RPMI7951 (cell line): ENCODE data around the gene TNS1. TPM values are rescaled to one million over a fixed set of nuclear protein-coding genes. Genes with fewer than 3 reads are reported as not detected.

Experiments
- DNase-seq: peaks from one replicate; pipeline ENCODE4 v3.0.0-alpha.2; 2012; ENCODE audit warnings: low read depth
- total RNA-seq: library from RNA; depleted of rRNA; stranded (reverse); fragments of >200 nt; shearing (Covaris generic); gene quantifications from 2 replicates; pipeline ENCODE4 v1.2.3, GENCODE V29; 2014

Gene TNS1
- total RNA-seq, 1 experiment from 2014 or later, result 2.5 TPM

DNA sequence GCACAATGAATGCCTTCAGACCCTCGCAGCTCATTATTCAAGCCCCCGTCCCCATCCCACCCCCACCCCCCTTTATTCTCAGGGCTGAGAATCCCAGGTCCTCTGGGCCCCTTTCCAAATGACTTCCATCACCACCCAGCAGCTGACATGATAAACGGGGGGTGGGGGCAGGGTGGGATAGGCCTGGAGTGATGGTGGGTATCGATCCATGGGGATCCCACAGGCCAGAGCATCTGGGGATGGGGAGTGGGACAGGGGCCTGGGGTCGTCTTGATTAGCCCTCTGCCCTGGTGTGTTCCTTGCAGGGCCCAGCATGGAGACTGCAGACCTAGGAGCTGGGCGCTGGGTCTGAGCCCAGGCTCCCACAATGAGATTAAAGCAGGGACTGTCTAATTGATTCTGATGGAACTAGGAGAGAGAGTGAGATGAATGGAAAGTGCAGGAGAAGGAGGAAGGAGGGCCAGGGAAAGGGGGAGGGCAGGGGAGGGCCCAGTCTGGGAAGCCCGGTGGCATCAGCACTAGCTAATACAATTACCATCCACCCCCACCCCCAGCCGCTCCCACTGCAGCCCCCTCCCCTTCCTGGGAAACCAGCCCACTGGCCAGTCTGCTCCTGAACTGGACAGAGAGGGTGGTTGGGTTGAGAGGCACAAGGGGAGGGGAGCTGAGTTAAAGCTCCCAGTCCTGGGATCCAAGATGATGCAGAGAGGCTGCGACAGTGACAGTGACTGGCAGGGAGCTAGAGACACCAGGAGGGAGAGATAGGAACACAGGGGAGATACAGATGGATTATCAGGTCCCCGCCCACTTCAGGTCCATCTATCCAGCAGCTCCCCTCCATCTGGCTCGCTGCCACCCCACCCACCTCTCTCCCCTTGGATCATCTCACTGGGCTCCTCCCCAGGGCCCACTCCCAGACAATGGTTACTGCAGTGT is 13.1 kb upstream of the TNS1 start:
- no peak for DNase-seq

- no peak for DNase-seq
These were observed 12.2 kb upstream of the TNS1 start for GRCh38 chr2:218014706-218015585.

GRCh38 chr2:218013289-218013688 is 10.5 kb upstream of the TNS1 start:
- no peak for DNase-seq

GRCh38 chr2:218012284-218012683 is 9.5 kb upstream of the TNS1 start:
- no peak for DNase-seq

GRCh38 chr2:218011653-218012040 is 8.9 kb upstream of the TNS1 start:
- no peak for DNase-seq

DNA sequence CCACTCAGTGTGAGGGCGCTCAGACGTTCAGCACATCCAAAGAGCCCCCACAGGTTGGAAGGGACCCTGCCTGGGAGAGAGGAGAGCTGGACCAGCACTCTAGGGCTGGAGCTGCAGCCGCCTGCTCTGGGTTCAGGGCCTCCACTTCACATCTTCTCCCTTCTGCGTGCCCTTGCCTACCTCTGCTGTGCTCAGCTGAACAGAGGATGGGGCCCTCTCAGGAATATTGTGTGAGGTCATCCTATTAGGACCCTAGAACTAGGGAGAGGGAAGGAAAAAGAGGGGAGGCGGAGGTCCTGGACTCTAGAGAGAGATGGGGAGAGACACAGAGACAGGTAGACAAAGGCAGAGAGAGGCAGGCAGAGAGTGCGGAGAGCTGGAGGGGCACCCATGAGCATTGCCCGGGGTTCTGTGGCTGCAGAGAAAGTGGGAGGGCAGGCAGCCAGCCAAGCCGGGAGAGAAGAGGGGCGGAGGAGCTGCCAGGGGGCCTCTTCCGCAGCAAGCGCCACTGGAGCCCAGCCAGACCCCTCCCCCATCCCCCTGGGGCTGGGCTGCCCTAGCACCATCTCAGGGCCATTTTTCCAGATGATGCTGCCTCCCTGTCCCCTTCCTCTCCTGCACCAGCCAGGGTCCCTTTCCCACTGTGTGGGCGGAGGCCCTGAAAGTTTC is 8.3 kb upstream of the TNS1 start:
- DNase-seq, result no peak

DNA sequence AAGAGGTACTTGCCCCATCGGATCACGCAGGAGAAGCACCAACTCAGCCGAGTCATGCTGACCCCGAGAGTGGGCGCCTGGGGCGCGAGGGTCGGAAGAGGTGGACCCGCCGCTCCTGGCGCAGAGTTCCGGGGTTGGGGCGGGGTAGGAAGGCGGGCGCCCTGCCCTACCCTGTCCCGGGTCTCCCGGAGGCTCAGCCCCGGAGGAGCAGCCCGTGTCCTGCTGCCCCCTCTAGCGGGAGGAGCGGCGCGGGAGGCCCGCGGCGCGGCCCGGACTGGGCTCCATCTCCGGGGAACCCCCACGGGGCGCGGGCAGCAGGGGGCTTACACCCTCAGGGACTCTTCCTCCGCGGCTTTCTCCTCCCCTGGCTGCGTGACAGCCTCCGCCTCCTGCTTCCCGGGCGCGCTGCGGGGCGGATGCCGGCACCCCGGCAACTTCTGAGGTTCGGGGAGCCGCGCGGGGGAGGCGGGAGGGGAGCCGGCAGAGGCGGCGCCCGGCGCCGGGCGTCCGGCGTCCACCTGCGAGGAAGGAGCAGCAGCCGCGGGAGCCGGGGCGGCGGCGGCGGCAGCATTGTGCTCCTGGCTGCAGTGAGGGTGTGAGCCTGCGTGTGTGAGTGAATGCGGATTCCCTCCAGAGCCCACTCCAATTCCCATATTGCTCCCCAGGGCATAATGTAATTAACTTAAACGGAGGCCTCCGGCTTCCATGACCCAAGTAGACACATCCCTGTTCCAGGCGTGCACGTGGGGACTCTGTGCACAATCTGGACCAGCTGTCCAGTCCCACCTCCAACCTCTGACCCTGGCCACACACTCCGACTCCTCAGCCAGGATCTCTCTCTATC is 7.6 kb upstream of the TNS1 start:
- peak; percentile 31 for DNase-seq

- no peak for DNase-seq
These were observed 7.0 kb upstream of the TNS1 start for GRCh38 chr2:218009765-218010139.

DNA sequence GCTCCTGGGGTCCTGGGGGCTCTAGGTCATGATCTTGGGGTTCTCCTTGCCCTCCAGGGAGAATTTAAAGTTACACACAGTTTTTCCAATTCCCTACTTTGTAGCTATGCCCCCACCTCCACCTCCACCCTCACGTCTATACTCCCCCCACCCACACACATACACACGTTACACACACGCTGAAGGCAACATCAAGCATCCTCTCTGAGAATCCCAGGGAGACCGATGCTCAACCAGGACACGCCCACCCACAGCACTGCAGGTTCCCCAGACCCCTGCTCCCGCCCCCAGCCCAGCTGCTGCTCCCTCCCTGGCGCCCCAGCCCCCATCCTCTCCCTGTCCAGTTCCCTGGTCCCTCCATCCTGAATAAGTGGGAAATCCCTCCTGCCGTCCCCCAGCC is 6.4 kb upstream of the TNS1 start:
- no peak for DNase-seq

DNA sequence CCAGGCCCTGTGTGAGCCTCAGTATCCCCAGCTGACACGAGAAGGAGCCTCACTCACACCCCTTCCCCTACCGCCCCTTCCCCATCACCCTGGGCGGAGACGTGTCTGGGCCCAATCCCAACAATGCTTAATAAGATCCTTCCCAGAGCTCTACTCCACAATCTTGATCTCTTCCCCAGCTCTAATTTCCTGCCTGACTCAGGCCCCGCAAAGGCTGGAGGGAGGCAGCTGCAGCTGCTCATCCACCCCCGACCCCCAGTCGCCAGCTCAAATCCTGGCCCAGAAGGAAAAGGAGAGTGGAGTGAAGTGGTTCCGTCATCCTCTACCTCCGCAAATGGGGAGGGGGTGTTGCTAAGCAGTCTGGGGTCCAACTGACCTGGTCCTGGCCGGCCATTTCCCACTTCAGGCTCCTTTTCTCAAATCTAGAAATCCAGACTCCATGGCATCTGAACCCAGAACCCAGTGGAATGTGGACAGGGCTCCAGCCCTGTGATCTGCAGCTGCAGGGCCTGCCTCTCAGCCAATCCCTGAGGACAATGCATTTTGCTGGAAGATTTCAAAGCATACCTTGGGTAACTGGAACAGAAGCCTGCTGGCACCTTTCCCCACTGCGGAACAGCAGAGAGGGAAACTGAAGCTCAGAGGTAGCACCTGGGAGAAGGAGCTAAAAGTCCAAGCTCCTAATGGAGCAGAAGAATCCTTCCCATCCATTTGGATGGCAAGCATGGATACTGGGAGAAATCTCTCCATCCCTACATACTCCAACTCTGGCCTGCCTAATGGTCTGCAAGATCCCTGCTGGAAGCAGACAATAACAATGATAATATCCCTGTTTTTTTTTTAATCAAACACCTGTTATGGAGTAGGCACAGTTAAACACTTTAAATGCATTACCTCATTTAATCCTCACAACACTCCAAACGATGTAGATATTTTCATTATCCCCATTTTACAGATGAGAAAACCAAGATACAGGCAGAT is 5.6 kb upstream of the TNS1 start:
- no peak for DNase-seq

- DNase-seq, result peak; percentile 70
These were observed 3.9 kb upstream of the TNS1 start for GRCh38 chr2:218006741-218007140.

DNA sequence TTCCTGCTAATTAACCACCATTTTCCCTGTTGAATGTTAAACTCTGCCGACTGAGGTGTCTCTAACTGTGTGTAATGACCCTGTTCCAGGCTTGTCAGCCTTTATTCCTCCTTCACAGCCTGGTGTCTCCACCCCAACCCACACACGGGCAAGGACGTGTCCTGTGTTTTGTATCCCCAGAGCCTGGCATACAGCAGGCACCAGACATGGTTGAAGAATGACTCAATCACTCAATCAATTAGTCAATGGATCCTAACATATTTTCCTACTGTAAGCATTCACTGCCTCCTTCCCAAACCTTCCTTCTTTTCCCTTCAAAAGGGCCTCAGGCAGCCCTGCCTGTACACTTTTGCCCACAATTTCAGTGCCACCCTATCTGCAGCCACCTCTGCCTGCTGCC is 2.7 kb upstream of the TNS1 start:
- DNase-seq, result no peak

DNA sequence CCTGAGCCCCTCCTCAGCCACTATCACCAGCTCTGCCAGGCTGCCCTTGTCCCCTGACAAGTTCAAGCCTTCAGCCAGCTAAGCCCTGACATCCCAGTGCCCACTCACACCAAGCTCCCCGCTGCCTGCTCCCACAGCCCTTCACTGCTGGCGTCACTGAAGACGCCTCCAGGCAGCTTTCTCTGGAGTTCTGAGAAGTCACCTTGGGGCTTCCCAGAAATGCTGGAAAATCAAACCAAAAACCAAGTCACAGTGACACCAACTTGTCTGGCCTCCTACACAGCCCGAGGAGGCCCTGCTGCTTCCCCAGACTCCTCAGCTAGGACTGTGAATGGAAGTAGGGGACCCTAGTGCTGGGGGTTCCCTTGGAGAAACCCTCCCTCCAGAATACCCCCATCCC is 2.2 kb upstream of the TNS1 start:
- DNase-seq, result no peak

- peak; percentile 84 for DNase-seq
These were observed 1.2 kb upstream of the TNS1 start for GRCh38 chr2:218003981-218004419.

GRCh38 chr2:218003281-218003944 is 618 bp upstream of the TNS1 start:
- peak; percentile 59 for DNase-seq

GRCh38 chr2:218002143-218002844 is 501 bp downstream of the TNS1 start:
- DNase-seq, result no peak

GRCh38 chr2:218001629-218002028 is 1.2 kb downstream of the TNS1 start:
- DNase-seq, result no peak

DNA sequence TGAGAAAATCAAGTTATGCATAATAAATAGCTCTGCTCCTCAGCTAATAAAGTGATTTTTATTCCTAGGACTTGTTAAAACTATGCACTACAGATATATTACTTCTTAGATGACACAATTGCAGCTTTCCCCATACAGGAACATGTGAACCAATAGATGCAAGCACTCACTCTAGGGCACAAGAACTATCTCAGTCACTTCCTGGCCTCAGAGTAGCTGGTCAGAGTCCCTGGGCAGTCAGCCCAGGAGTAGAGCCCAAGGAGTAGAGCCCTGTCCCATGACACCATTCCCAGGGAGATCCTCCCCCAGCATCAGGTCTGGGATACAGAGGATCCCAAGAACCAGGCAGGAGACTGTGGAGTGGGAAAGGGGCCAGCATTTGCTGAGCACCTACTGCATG is 2.7 kb downstream of the TNS1 start:
- peak; percentile 45 for DNase-seq

DNA sequence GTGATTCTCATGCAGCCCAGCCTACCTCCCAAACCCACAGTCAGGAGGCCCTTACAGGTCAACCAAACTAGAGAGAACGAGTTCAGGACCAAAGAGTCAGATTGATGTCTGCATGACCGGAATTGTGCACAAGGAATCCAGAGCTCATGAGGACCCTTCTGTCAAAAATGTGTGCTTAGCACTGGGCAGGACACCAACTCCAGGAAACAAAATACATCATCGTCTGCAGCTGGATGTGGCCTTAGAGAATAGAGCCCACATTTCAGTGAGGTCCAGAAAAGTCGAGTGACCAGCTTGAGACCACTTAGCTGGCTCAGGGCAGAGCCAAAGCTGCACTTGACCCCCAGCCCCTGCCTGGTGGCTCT is 3.2 kb downstream of the TNS1 start:
- no peak for DNase-seq
